H9 (cell line): Measurements from ENCODE around the gene ERC2. TPM values are rescaled to one million over a fixed set of nuclear protein-coding genes. Genes with fewer than 3 reads are reported as not detected.

Source experiments
- DNase-seq: peaks from one replicate; pipeline ENCODE4 v3.0.0-alpha.2; 2017
- H2AFZ ChIP-seq: one replicate; pipeline ENCODE4 v1.6.1; 2013; ENCODE audit warnings: mild to moderate bottlenecking, low read length, control low read depth, moderate library complexity
- H2AK5ac ChIP-seq: 2 replicates; pipeline ENCODE4 v1.6.1; 2013; ENCODE audit warnings: low read length, control low read depth, mixed read lengths; ENCODE audit not compliant: insufficient read length
- H2BK120ac ChIP-seq: one replicate; pipeline ENCODE4 v1.6.1; 2013; ENCODE audit warnings: low read depth, mild to moderate bottlenecking, low read length, control low read depth, inconsistent platforms; ENCODE audit not compliant: poor library complexity, severe bottlenecking
- H2BK12ac ChIP-seq: 2 replicates; pipeline ENCODE4 v1.6.1; 2013; ENCODE audit warnings: low read length, control low read depth, mixed read lengths, low read depth; ENCODE audit not compliant: insufficient read length
- H2BK15ac ChIP-seq: 2 replicates; pipeline ENCODE4 v1.6.1; 2013; ENCODE audit warnings: low read depth, low read length, control low read depth
- H2BK20ac ChIP-seq: one replicate; pipeline ENCODE4 v1.6.1; 2013; ENCODE audit warnings: low read depth, mild to moderate bottlenecking, low read length, control low read depth, inconsistent platforms; ENCODE audit not compliant: poor library complexity, severe bottlenecking
- H2BK5ac ChIP-seq: 2 replicates; pipeline ENCODE4 v1.6.1; 2013; ENCODE audit warnings: low read length, control low read depth, mixed read lengths; ENCODE audit not compliant: insufficient read length
- H3K14ac ChIP-seq: 2 replicates; pipeline ENCODE4 v1.6.1; 2013; ENCODE audit warnings: low read length, control low read depth; ENCODE audit not compliant: insufficient read depth
- H3K18ac ChIP-seq: 2 replicates; pipeline ENCODE4 v1.6.1; 2013; ENCODE audit warnings: low read depth, mild to moderate bottlenecking, mixed read lengths, low read length, control low read depth; ENCODE audit not compliant: insufficient read length
- H3K23ac ChIP-seq: 2 replicates; pipeline ENCODE4 v1.6.1; 2013; ENCODE audit warnings: low read length, control low read depth, mixed read lengths, low read depth; ENCODE audit not compliant: insufficient read length
- H3K23me2 ChIP-seq: 2 replicates; pipeline ENCODE4 v1.6.1; 2013; ENCODE audit warnings: low read depth, mild to moderate bottlenecking, mixed read lengths, low read length, control low read depth; ENCODE audit not compliant: insufficient read length, poor library complexity, severe bottlenecking
- H3K27ac ChIP-seq: 2 replicates; pipeline ENCODE4 v1.5.1; 2013; ENCODE audit warnings: low read length, control low read depth, mixed read lengths, low read depth; ENCODE audit not compliant: insufficient read length
- H3K27me3 ChIP-seq: 2 replicates; pipeline ENCODE4 v1.6.1; 2013; ENCODE audit warnings: low read length, control low read depth, inconsistent platforms; ENCODE audit not compliant: insufficient read depth
- H3K4ac ChIP-seq: 2 replicates; pipeline ENCODE4 v1.6.1; 2013; ENCODE audit warnings: low read depth, mild to moderate bottlenecking, control low read depth, inconsistent platforms, low read length, moderate library complexity
- H3K4me1 ChIP-seq: 2 replicates; pipeline ENCODE4 v1.6.1; 2013; ENCODE audit warnings: low read length, control low read depth, inconsistent platforms; ENCODE audit not compliant: insufficient read depth
- H3K4me2 ChIP-seq: 2 replicates; pipeline ENCODE4 v1.6.1; 2013; ENCODE audit warnings: low read length, control low read depth, mixed read lengths; ENCODE audit not compliant: insufficient read length, insufficient read depth
- H3K56ac ChIP-seq: 2 replicates; pipeline ENCODE4 v1.6.1; 2013; ENCODE audit warnings: low read depth, mild to moderate bottlenecking, mixed read lengths, low read length, control low read depth; ENCODE audit not compliant: insufficient read length
- H3K79me1 ChIP-seq: 2 replicates; pipeline ENCODE4 v1.6.1; 2013; ENCODE audit warnings: low read depth, mild to moderate bottlenecking, moderate library complexity, low read length, control low read depth, inconsistent platforms; ENCODE audit not compliant: insufficient read depth, poor library complexity, severe bottlenecking
- H3K79me2 ChIP-seq: 2 replicates; pipeline ENCODE4 v1.6.1; 2013; ENCODE audit warnings: low read length, control low read depth, inconsistent platforms; ENCODE audit not compliant: insufficient read depth
- H3K9ac ChIP-seq: 2 replicates; pipeline ENCODE4 v1.6.1; 2013; ENCODE audit warnings: low read length, control low read depth, mixed read lengths; ENCODE audit not compliant: insufficient read length; ENCODE audit errors: extremely low read depth
- H3K9me3 ChIP-seq: one replicate; pipeline ENCODE4 v1.6.1; 2013; ENCODE audit warnings: low read depth, low read length, inconsistent platforms; ENCODE audit not compliant: control insufficient read depth
- H3T11ph ChIP-seq: one replicate; pipeline ENCODE4 v1.6.1; 2013; ENCODE audit warnings: mild to moderate bottlenecking, low read length, control low read depth, inconsistent platforms
- H4K20me1 ChIP-seq: one replicate; pipeline ENCODE4 v1.6.1; 2013; ENCODE audit not compliant: control insufficient read depth, insufficient read length, insufficient read depth
- H4K5ac ChIP-seq: 2 replicates; pipeline ENCODE4 v1.6.1; 2013; ENCODE audit warnings: low read depth, mild to moderate bottlenecking, mixed read lengths, low read length, control low read depth; ENCODE audit not compliant: insufficient read length
- H4K8ac ChIP-seq: replicated peaks from 2 replicates; pipeline ENCODE4 v1.6.1; 2013; ENCODE audit warnings: low read length, control low read depth, mixed read lengths, low read depth; ENCODE audit not compliant: insufficient read length
- H4K91ac ChIP-seq: 2 replicates; pipeline ENCODE4 v1.6.1; 2013; ENCODE audit warnings: low read depth, mild to moderate bottlenecking, moderate library complexity, mixed read lengths, low read length, control low read depth; ENCODE audit not compliant: insufficient read length
- H3K27ac Mint-ChIP-seq, 3 experiments: 2 replicates in 2 of 3; 3 replicates in 1 of 3; pipeline ENCODE4 v1.8.0; 2020 to 2021; ENCODE audit warnings: mixed read lengths in 3 of 3, mild to moderate bottlenecking in 1 of 3, moderate library complexity in 1 of 3
- H3K27me3 Mint-ChIP-seq: 2 replicates; pipeline ENCODE4 v1.8.0; 2021; ENCODE audit warnings: low read depth, mild to moderate bottlenecking, moderate library complexity, mixed read lengths
- H3K36me3 Mint-ChIP-seq, 3 experiments: 2 replicates in 2 of 3; 3 replicates in 1 of 3; pipeline ENCODE4 v1.8.0; 2020 to 2021; ENCODE audit warnings: low read depth in 3 of 3, mixed read lengths in 3 of 3; ENCODE audit not compliant: insufficient read depth in 1 of 3
- H3K4me1 Mint-ChIP-seq, 2 experiments: 2 replicates each; pipeline ENCODE4 v1.8.0; 2020; ENCODE audit warnings: mixed read lengths in 2 of 2
- H3K4me3 Mint-ChIP-seq, 2 experiments: 2 replicates in 1 of 2; 3 replicates in 1 of 2; pipeline ENCODE4 v1.8.0; 2020 to 2021; ENCODE audit warnings: mild to moderate bottlenecking in 2 of 2, mixed read lengths in 2 of 2, moderate library complexity in 1 of 2
- H3K9me3 Mint-ChIP-seq, 2 experiments: 2 replicates in 1 of 2; 3 replicates in 1 of 2; pipeline ENCODE4 v1.8.0; 2020; ENCODE audit warnings: mild to moderate bottlenecking in 2 of 2, mixed read lengths in 2 of 2, moderate library complexity in 1 of 2
- WGBS: extraction: QIAGEN DNeasy Blood & Tissue Kit; methylation state at CpG from one replicate; pipeline ENCODE4 v1.1.7; 2013; ENCODE audit warnings: missing lambda C conversion rate, low lambda C conversion rate, mixed read lengths; ENCODE audit not compliant: insufficient read length; ENCODE audit errors: extremely low coverage; 5-methylcytosine and 5-hydroxymethylcytosine counted together
- total RNA-seq: library from RNA; stranded (reverse); gene quantifications from 2 replicates; pipeline ENCODE4 v1.2.1, GENCODE V29; 2021
- TF ChIP-seq, protein P1 (sequence below): fragments of 200-600 bp; sonication (generic); conservative IDR thresholded peaks from 3 replicates; pipeline ENCODE4 v1.8.0; 2021; ENCODE audit warnings: antibody characterized with exemption, mild to moderate bottlenecking

Gene ERC2
- total RNA-seq, 1 experiment from 2014 or later, result 15.4 TPM

DNA sequence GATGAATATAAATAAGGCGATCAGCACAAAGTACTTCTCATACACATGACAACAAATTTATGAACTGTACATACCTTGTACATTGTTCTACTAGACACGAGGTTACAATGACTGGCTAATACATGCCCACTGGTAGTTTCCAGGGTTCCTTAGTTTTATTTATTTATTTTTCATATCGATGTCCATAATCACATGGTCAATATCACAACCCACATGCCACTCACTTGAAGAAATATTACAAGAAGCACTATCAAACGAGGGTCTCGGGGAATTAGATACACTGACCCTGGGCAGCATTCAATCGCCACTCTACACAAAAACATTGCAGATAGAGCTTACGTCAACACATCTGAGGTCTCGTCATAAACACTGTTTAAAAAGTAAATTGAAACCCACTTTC is 959.9 kb downstream of the ERC2 start:
- no peaks in the 10 kb centered on the region for H3K9me3 ChIP-seq
- H3K27ac Mint-ChIP-seq, result no peak overlapping the region
- no peak overlapping the region for H3K56ac ChIP-seq
- peaks cover 7% of the 10 kb centered on the region for H3K4me1 ChIP-seq
- H2BK15ac ChIP-seq, result no peak overlapping the region
- no peak overlapping the region for H4K8ac ChIP-seq
- no peak overlapping the region for H3K18ac ChIP-seq
- no peak overlapping the region for H3K14ac ChIP-seq
- H3K4me2 ChIP-seq, result no peak overlapping the region
- no peak overlapping the region for H3K4me3 Mint-ChIP-seq
- no peaks in the 10 kb centered on the region for H3K27me3 ChIP-seq
- H3K79me2 ChIP-seq, result no peaks in the 10 kb centered on the region
- no peaks in the 10 kb centered on the region for H3K9me3 Mint-ChIP-seq
- no peak overlapping the region for H3K4ac ChIP-seq
- H3K4me1 Mint-ChIP-seq, result peaks cover 26 to 34% of the 10 kb centered on the region in 2 experiments
- no peak overlapping the region for H4K5ac ChIP-seq
- no peak overlapping the region for H3K23ac ChIP-seq
- H2BK120ac ChIP-seq, result no peak overlapping the region
- TF ChIP-seq, protein P1, sequence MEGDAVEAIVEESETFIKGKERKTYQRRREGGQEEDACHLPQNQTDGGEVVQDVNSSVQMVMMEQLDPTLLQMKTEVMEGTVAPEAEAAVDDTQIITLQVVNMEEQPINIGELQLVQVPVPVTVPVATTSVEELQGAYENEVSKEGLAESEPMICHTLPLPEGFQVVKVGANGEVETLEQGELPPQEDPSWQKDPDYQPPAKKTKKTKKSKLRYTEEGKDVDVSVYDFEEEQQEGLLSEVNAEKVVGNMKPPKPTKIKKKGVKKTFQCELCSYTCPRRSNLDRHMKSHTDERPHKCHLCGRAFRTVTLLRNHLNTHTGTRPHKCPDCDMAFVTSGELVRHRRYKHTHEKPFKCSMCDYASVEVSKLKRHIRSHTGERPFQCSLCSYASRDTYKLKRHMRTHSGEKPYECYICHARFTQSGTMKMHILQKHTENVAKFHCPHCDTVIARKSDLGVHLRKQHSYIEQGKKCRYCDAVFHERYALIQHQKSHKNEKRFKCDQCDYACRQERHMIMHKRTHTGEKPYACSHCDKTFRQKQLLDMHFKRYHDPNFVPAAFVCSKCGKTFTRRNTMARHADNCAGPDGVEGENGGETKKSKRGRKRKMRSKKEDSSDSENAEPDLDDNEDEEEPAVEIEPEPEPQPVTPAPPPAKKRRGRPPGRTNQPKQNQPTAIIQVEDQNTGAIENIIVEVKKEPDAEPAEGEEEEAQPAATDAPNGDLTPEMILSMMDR, result no peak
- H4K91ac ChIP-seq, result no peak overlapping the region
- no peak overlapping the region for H2BK12ac ChIP-seq
- H2BK20ac ChIP-seq, result no peak overlapping the region
- peaks cover 2% of the 10 kb centered on the region; the same call in 1 of the 2 replicates for H3K27me3 Mint-ChIP-seq
- H3K79me1 ChIP-seq, result no peaks in the 10 kb centered on the region
- H3K27ac ChIP-seq, result no peak overlapping the region
- no peaks in the 10 kb centered on the region for H4K20me1 ChIP-seq
- H2AFZ ChIP-seq, result no peak overlapping the region
- no peak overlapping the region for H2BK5ac ChIP-seq
- WGBS, result no CpG with 5 or more reads among the region's 8 CpGs
- no peaks in the 10 kb centered on the region for H3K23me2 ChIP-seq
- H3T11ph ChIP-seq, result no peak overlapping the region
- DNase-seq, result no peak
- H3K36me3 Mint-ChIP-seq, result no peaks in the 10 kb centered on the region
- H3K9ac ChIP-seq, result no peak overlapping the region
- H2AK5ac ChIP-seq, result no peak overlapping the region
